ENCODE data around the gene MCIDAS. TPM values are rescaled to one million over a fixed set of nuclear protein-coding genes. Genes with fewer than 3 reads are reported as not detected.

The MCIDAS gene
- total and polyA plus RNA-seq, 4 donors, result not detected

DNA sequence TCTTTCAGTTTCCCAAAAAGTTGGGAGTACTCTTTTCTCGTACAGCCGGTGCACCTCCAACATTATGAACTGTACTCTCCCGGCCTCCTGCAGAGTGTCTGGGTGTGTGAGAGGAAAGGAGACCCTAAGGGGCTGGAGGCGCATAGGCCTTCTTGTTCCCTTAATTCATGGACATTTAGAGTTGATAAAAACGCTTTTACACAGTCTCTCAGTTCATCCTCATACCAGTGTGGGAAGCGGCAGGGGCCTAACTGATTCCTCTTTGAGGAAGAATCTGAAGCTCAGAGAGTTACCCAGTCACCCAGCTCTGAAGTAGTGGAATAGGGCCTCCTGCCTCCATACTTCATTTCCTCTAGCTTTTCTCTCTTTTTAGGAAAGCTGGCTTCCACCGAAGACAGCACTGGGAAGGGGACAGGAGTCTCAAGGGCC lies 3.3 kb downstream of the MCIDAS start (continued):
- TF ChIP-seq, protein P1, sequence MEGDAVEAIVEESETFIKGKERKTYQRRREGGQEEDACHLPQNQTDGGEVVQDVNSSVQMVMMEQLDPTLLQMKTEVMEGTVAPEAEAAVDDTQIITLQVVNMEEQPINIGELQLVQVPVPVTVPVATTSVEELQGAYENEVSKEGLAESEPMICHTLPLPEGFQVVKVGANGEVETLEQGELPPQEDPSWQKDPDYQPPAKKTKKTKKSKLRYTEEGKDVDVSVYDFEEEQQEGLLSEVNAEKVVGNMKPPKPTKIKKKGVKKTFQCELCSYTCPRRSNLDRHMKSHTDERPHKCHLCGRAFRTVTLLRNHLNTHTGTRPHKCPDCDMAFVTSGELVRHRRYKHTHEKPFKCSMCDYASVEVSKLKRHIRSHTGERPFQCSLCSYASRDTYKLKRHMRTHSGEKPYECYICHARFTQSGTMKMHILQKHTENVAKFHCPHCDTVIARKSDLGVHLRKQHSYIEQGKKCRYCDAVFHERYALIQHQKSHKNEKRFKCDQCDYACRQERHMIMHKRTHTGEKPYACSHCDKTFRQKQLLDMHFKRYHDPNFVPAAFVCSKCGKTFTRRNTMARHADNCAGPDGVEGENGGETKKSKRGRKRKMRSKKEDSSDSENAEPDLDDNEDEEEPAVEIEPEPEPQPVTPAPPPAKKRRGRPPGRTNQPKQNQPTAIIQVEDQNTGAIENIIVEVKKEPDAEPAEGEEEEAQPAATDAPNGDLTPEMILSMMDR (IDR thresholded peaks at IDR 0.05; ENCODE audit: low read depth, low read length, missing input control), result no peak
- TF ChIP-seq FOXA2 (IDR thresholded peaks at IDR 0.05), result no peak

- H3K27me3 ChIP-seq (ENCODE audit: control insufficient read depth in 4 of 4, insufficient read depth in 4 of 4, low read length in 3 of 4), result peaks cover 2 to 27% (median 14%) of the 10 kb centered on the region in 4 donors
- DNase-seq (ENCODE audit: low spot score), result no peak
- no peak overlapping the region for H3K4me3 ChIP-seq (ENCODE audit: low read depth in 1 of 3, low read length in 3 of 3)
- no peak for TF ChIP-seq ZBTB33 (IDR thresholded peaks at IDR 0.05)
- TF ChIP-seq HNF4G (IDR thresholded peaks at IDR 0.05), result no peak
- TF ChIP-seq EGR1 (IDR thresholded peaks at IDR 0.05; ENCODE audit: low read depth in 2 of 2), result no peak
- no peak for TF ChIP-seq TAF1 (conservative IDR thresholded peaks at IDR 0.05)
- no peak for TF ChIP-seq RXRA (IDR thresholded peaks at IDR 0.05)
- no peak for TF ChIP-seq NR2F2 (IDR thresholded peaks at IDR 0.05)
- TF ChIP-seq, protein P2, sequence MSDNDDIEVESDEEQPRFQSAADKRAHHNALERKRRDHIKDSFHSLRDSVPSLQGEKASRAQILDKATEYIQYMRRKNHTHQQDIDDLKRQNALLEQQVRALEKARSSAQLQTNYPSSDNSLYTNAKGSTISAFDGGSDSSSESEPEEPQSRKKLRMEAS (IDR thresholded peaks at IDR 0.05), result no peak
- no peak for TF ChIP-seq ATF3 (IDR thresholded peaks at IDR 0.05)
- TF ChIP-seq SP1 (IDR thresholded peaks at IDR 0.05), result no peak
- TF ChIP-seq YY1 (IDR thresholded peaks at IDR 0.05), result no peak
- WGBS, result 13% methylated on average over 61 of the region's 61 CpGs
- no peaks in the 10 kb centered on the region for H3K36me3 ChIP-seq (ENCODE audit: control insufficient read depth in 4 of 4, insufficient read depth in 3 of 4, low read depth in 1 of 4, low read length in 3 of 4)
- peaks cover 6 to 26% (median 11%) of the 10 kb centered on the region in 4 donors for H3K4me1 ChIP-seq (ENCODE audit: control insufficient read depth in 4 of 4, insufficient read depth in 4 of 4, low read length in 3 of 4)
- H3K9me3 ChIP-seq (ENCODE audit: control insufficient read depth in 4 of 4, low read length in 3 of 4), result peaks cover 0 to 10% (median 0%) of the 10 kb centered on the region in 4 donors
- H3K27ac ChIP-seq (ENCODE audit: low read depth in 1 of 2, low read length in 2 of 2), result no peak overlapping the region
- H3K9ac ChIP-seq (ENCODE audit: low read depth in 1 of 2, low read length in 2 of 2), result no peak overlapping the region
These were observed 3.9 kb downstream of the MCIDAS start for GRCh38 chr5:55222985-55223811.

- Histone ChIP-seq H3K36me3 (ENCODE audit: control insufficient read depth in 4 of 4, insufficient read depth in 3 of 4, low read depth in 1 of 4, low read length in 3 of 4) (no peaks in the 10 kb centered on the region), H3K4me3 (ENCODE audit: low read depth in 1 of 3, low read length in 3 of 3) (no peak overlapping the region), H3K4me1 (ENCODE audit: control insufficient read depth in 4 of 4, insufficient read depth in 4 of 4, low read length in 3 of 4) (peaks cover under 1 to 19% (median 8%) of the 10 kb centered on the region in 4 donors), H3K27ac (ENCODE audit: low read depth in 1 of 2, low read length in 2 of 2) (no peak overlapping the region), H3K9ac (ENCODE audit: low read depth in 1 of 2, low read length in 2 of 2) (no peak overlapping the region), H3K27me3 (ENCODE audit: control insufficient read depth in 4 of 4, insufficient read depth in 4 of 4, low read length in 3 of 4) (peaks cover 2 to 22% (median 14%) of the 10 kb centered on the region in 4 donors), H3K9me3 (ENCODE audit: control insufficient read depth in 4 of 4, low read length in 3 of 4) (peaks cover 0 to 10% (median 0%) of the 10 kb centered on the region in 4 donors)
- DNase-seq (ENCODE audit: low spot score), result no peak
- 22% methylated on average over 30 of the region's 30 CpGs for WGBS
- TF ChIP-seq HNF4A (conservative IDR thresholded peaks at IDR 0.05), result no peak
- no peak for TF ChIP-seq ZBTB33 (IDR thresholded peaks at IDR 0.05)
- TF ChIP-seq EGR1 (IDR thresholded peaks at IDR 0.05; ENCODE audit: low read depth in 2 of 2), result no peak
- no peak for TF ChIP-seq HNF4G (IDR thresholded peaks at IDR 0.05)
- TF ChIP-seq NR2F2 (IDR thresholded peaks at IDR 0.05), result no peak
- TF ChIP-seq, protein P1 (IDR thresholded peaks at IDR 0.05; ENCODE audit: low read depth, low read length, missing input control), result no peak
- TF ChIP-seq FOXA2 (IDR thresholded peaks at IDR 0.05), result no peak
- no peak for TF ChIP-seq FOXA1 (IDR thresholded peaks at IDR 0.05)
- no peak for TF ChIP-seq JUND (IDR thresholded peaks at IDR 0.05)
- no peak for TF ChIP-seq RAD21 (IDR thresholded peaks at IDR 0.05)
- no peak for TF ChIP-seq YY1 (IDR thresholded peaks at IDR 0.05)
These were observed 4.8 kb downstream of the MCIDAS start for GRCh38 chr5:55222092-55222984.

Measured in liver (tissue), 9 donors.